B cell (primary cell): ENCODE measurements around the gene CCDC93. TPM values are rescaled to one million over a fixed set of nuclear protein-coding genes. Genes with fewer than 3 reads are reported as not detected.

Experiments
- ATAC-seq: fragments of 200-7000 bp; cut with Tn5 transposase; one replicate; pipeline ENCODE4 v1.10.0; 2021; ENCODE audit warnings: low read depth, mild to moderate bottlenecking, moderate number of reproducible peaks, moderate library complexity
- CTCF ChIA-PET: fragments of 350-600 bp; sonication (Branson Sonifier 250); formaldehyde crosslinking; loops from one replicate; lab custom pipeline; 2021; ENCODE audit warnings: antibody characterized with exemption, inconsistent platforms; lab: Charles Lee
- POLR2A ChIA-PET: fragments of 350-600 bp; sonication (Branson Sonifier 250); formaldehyde crosslinking; loops from one replicate; lab custom pipeline; 2021; ENCODE audit warnings: antibody characterized with exemption; lab: Charles Lee
- DNase-seq: peaks from one replicate; pipeline ENCODE4 v3.0.0; 2013
- H2AFZ ChIP-seq: 2 replicates; pipeline ENCODE4 v1.6.1; 2012; ENCODE audit warnings: mild to moderate bottlenecking, low read depth, low read length; ENCODE audit not compliant: insufficient read depth, poor library complexity, severe bottlenecking
- H3K27ac ChIP-seq, 2 donors: 1 replicate in 1 of 2; 2 replicates in 1 of 2; pipeline ENCODE4 v1.5.1; 2012 to 2013; ENCODE audit warnings: low read length in 2 of 2, mild to moderate bottlenecking in 2 of 2, moderate library complexity in 1 of 2
- H3K27me3 ChIP-seq, 4 experiments: fragments of 200-600 bp in 1 of 4; sonication (generic) in 1 of 4; replicated peaks in 1 of 4; 1 replicate in 2 of 4; 2 replicates in 2 of 4; pipeline versions ENCODE4 v1.6.1 to v1.7.0; 2013 to 2016; ENCODE audit warnings: low read length in 3 of 4, mild to moderate bottlenecking in 2 of 4, mixed read lengths in 1 of 4, moderate library complexity in 1 of 4; ENCODE audit not compliant: insufficient read depth in 4 of 4, control insufficient read depth in 3 of 4; ENCODE audit errors: control extremely low read depth in 1 of 4
- H3K36me3 ChIP-seq, 2 experiments: replicated peaks in 1 of 2; 1 replicate in 1 of 2; 2 replicates in 1 of 2; pipeline versions ENCODE4 v1.6.1 to v1.7.1; 2013; ENCODE audit warnings: low read length in 1 of 2; ENCODE audit not compliant: insufficient read depth in 2 of 2, control insufficient read depth in 1 of 2; ENCODE audit errors: control extremely low read depth in 1 of 2, extremely low read depth in 1 of 2
- H3K4me1 ChIP-seq, 2 donors: fragments of 200-600 bp in 1 of 2; sonication (generic) in 1 of 2; 1 replicate in 1 of 2; 2 replicates in 1 of 2; pipeline versions ENCODE4 v1.5.1 to v1.6.1; 2013 to 2017; ENCODE audit warnings: low read length in 2 of 2; ENCODE audit not compliant: control insufficient read depth in 2 of 2, insufficient read depth in 2 of 2
- H3K4me2 ChIP-seq: replicated peaks from 2 replicates; pipeline ENCODE3; 2012; ENCODE audit warnings: mild to moderate bottlenecking, low read depth, low read length; ENCODE audit not compliant: poor library complexity, severe bottlenecking
- H3K4me3 ChIP-seq, 5 experiments: fragments of 200-600 bp in 1 of 5; sonication (generic) in 1 of 5; 1 replicate in 3 of 5; 2 replicates in 2 of 5; pipeline versions ENCODE4 v1.5.1 to v1.7.0; 2011 to 2016; ENCODE audit warnings: low read length in 4 of 5, mild to moderate bottlenecking in 4 of 5, low read depth in 2 of 5, control low read depth in 1 of 5, moderate library complexity in 1 of 5; ENCODE audit not compliant: insufficient read depth in 1 of 5; ENCODE audit errors: control extremely low read depth in 1 of 5, extremely low read depth in 1 of 5
- H3K79me2 ChIP-seq: fragments of 200-600 bp; sonication (generic); one replicate; pipeline ENCODE4 v1.6.0; 2016; ENCODE audit warnings: low read length; ENCODE audit not compliant: control insufficient read depth, insufficient read depth
- H3K9ac ChIP-seq: fragments of 200-600 bp; sonication (generic); 2 replicates; pipeline ENCODE4 v1.6.1; 2017; ENCODE audit warnings: mild to moderate bottlenecking, low read length, moderate library complexity
- H3K9me3 ChIP-seq, 3 donors: one replicate each; pipeline versions ENCODE4 v1.6.1 to v1.7.1; 2013; ENCODE audit warnings: low read length in 2 of 3; ENCODE audit not compliant: control insufficient read depth in 2 of 3, insufficient read depth in 1 of 3; ENCODE audit errors: control extremely low read depth in 1 of 3
- H4K20me1 ChIP-seq: 2 replicates; pipeline ENCODE4 v1.6.0; 2012; ENCODE audit warnings: mild to moderate bottlenecking, low read length; ENCODE audit not compliant: insufficient read depth, control insufficient read depth, poor library complexity, severe bottlenecking
- H3K27ac Mint-ChIP-seq: one replicate; pipeline ENCODE4 v1.8.0; 2021; ENCODE audit warnings: mixed read lengths
- H3K27me3 Mint-ChIP-seq: one replicate; pipeline ENCODE4 v1.8.0; 2021; ENCODE audit warnings: mixed read lengths
- H3K4me1 Mint-ChIP-seq: one replicate; pipeline ENCODE4 v1.8.0; 2021; ENCODE audit warnings: mixed read lengths
- H3K4me3 Mint-ChIP-seq: one replicate; pipeline ENCODE4 v1.8.0; 2021; ENCODE audit warnings: mixed read lengths
- H3K9me3 Mint-ChIP-seq: one replicate; pipeline ENCODE4 v1.8.0; 2022; ENCODE audit warnings: mixed read lengths; ENCODE audit not compliant: insufficient read depth
- CTCF ChIP-seq: fragments of 200-600 bp; IDR thresholded peaks from one replicate; pipeline ENCODE4 v1.8.0; 2022; ENCODE audit warnings: antibody characterized with exemption, mild to moderate bottlenecking
- WGBS: methylation state at CpG from one replicate; pipeline ENCODE4 v1.1.5; 2013; ENCODE audit warnings: missing lambda C conversion rate; ENCODE audit not compliant: insufficient coverage; 5-methylcytosine and 5-hydroxymethylcytosine counted together
- intact Hi-C: fragments of 100-400 bp; cut with micrococcal nuclease; formaldehyde crosslinking; loops from one replicate; pipeline ENCODE4 v1.10.0; 2022
- polyA plus RNA-seq: library from polyadenylated mRNA; depleted of rRNA; stranded (reverse); fragments of >200 nt; gene quantifications from 2 replicates; pipeline ENCODE4 v1.2.3, GENCODE V29; 2012
- total RNA-seq, 2 donors: library from RNA; stranded (reverse); fragments of 120-200 nt in 1 of 2; gene quantifications; 1 replicate in 1 of 2; 2 replicates in 1 of 2; pipeline versions ENCODE4 v1.2.3 to v1.2.4, GENCODE V29; 2013 to 2022

CCDC93 gene
- total and polyA plus RNA-seq, 2 donors (not counting 1 experiment from before 2014, with no cell fraction given), result 17.5 to 79.6 TPM

GRCh38 chr2:118055512-118056164, 41.8 kb upstream of the CCDC93 start:
- no peaks in the 10 kb centered on the region for H3K36me3 ChIP-seq
- H3K4me2 ChIP-seq, result peak overlapping the region; percentile 59
- H3K4me1 Mint-ChIP-seq, result peaks cover 56% of the 10 kb centered on the region
- no peaks in the 10 kb centered on the region for H3K79me2 ChIP-seq
- peaks cover 47 to 57% of the 10 kb centered on the region in 2 donors for H3K4me1 ChIP-seq
- 33% methylated on average over 3 of the region's 10 CpGs for WGBS
- CTCF ChIA-PET, result interaction anchor here (1.0 to 24.7 kb wide), 11 partner anchors 7 to 134 kb away, joined by 3 to 784 read pairs (median 5); partner anchors contain the start of genes CCDC93 and INSIG2
- peak overlapping the region; percentile 98 for H3K27ac Mint-ChIP-seq
- H3K4me3 ChIP-seq, result peak overlapping the region in 3 of 5 experiments; percentile 16 to 22 (median 19)
- H4K20me1 ChIP-seq, result no peaks in the 10 kb centered on the region
- ATAC-seq, result peak; percentile 75
- no peaks in the 10 kb centered on the region for H3K9me3 ChIP-seq
- H3K9ac ChIP-seq, result peak overlapping the region; percentile 8
- TF ChIP-seq CTCF, result no peak
- H3K27me3 Mint-ChIP-seq, result no peaks in the 10 kb centered on the region
- H3K4me3 Mint-ChIP-seq, result peak overlapping the region; percentile 80
- POLR2A ChIA-PET, result interaction anchor here (0.7 to 1.2 kb wide), 2 partner anchors 9 to 27 kb away, joined by 3 read pairs; no protein-coding TSS in a partner anchor
- peak overlapping the region; percentile 67 to 88 for H3K27ac ChIP-seq
- intact Hi-C loops, result loop anchor here (1.0 to 5.0 kb wide), 5 partner anchors 9 to 167 kb away; partner anchors contain the start of genes CCDC93 and INSIG2
- peak overlapping the region; percentile 31 for H2AFZ ChIP-seq
- no peaks in the 10 kb centered on the region for H3K9me3 Mint-ChIP-seq
- no peaks in the 10 kb centered on the region for H3K27me3 ChIP-seq
- DNase-seq, result peak; percentile 74
